Measurements from ENCODE around the gene CACNA1C.

CACNA1C gene

GRCh38 chr12:2374092-2374906 is 321.5 kb downstream of the CACNA1C start:
- DNase-seq = peak; percentile 76

GRCh38 chr12:2375871-2376270 is 323.1 kb downstream of the CACNA1C start:
- DNase-seq = no peak

DNA sequence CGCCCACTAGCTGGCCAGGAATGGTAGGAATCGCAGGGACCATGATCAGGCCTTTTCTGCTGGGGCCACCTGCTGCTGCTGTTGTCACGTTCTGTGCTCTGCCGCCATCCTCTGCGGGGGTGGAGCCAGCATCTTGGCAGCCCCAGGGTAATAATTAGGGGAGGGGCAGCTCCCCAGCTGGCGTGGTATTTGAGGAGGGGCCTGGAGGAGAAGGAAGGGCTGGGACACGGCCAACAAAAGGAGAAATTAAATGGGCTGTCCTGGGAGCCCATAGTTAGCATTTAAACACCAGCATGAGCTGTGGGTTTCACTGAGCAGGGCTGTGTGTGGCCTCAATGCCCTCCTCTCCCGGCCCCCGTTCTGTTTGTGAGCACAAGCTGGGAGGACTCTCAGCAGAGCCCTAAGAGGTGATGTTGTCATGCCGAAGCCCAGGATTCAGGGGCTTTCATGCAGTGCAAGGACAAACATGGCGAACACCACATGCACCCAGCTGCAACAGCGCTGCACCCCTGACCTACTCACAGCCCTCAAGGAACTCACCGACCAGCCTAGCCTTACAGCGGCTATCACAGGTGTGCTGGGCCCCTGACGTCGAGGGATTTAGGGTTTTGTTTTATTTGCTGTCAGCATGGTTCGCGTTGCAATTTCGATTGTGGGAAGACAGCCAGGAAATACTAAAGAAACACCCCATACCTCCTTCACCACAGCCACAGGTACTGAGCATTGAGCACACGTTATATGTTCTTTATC is 324.3 kb downstream of the CACNA1C start:
- no peak for DNase-seq

GRCh38 chr12:2378835-2379330 is 326.1 kb downstream of the CACNA1C start:
- DNase-seq = no peak

GRCh38 chr12:2380946-2381345 is 328.2 kb downstream of the CACNA1C start:
- DNase-seq = no peak

DNA sequence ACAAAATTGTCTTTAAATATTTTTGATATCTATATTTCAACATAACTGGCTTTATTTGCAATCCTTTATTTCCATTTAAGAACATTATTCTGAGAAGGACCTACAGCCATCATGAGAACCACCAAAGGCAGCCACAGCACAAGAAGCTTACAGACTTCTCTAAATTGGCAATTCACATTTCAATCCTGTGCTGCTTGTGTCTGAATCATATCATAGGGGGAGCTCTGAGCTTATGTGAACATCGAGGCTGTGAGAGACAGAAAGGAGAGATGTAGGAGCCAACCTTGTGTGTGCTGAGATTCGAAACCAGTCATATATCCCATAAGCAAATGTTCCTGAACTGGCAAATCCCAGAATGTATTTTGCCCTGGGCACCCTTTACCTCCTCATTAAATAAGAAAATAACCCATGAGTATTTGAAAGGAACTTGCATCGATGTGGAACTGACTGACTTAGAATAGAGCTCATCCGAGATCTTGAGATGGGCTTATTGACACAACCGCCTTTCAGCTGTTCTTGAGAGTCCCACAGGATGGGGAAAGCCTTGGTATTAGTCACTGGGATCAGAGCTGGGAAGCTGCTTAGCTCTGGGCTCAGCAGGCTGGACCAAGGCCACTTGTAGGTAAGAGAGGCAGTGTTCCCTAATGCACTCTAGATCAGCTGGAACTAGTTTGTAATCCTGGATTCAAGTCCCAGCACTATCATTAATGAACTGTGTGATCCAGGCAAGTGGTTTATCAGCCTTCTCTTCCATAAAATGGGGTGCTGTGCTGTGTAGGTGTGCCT is 329.8 kb downstream of the CACNA1C start:
- DNase-seq = peak; percentile 35

DNA sequence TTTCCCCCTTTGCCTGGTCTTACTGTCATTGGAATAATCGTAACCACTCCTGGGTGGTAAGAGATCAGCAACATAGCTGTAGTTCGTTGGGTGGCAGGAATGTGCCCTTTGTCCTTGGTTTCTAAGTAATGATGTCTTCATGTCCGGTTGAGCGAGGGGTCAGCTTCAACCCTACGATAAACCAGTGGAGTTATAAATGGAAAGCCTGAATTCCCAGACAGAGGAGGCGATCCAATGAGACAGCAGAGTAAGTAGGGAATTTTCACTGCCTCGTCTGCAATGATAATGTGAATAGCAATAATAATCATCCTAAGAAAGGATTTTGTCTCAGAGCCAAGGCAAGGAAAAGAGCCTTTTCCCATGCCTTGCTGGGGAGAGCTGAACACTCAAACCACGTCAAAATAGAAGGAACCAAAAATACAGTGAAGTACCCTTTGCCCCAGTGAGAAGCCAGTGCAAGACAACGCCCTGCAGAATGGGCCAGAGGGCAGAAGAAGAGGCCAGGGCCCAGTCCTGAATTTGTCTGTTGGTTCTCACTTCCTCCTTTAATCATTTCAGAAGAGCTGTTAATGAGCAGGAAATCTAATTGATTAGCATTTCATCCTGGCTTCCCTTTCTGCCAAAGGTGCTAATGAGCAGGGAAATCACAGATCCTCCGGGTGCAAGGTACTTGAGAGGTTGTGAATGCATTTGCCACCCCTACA is 330.7 kb downstream of the CACNA1C start:
- DNase-seq = no peak

GRCh38 chr12:2384029-2384386 is 331.2 kb downstream of the CACNA1C start:
- no peak for DNase-seq

- peak; percentile 80 for DNase-seq
Observed at GRCh38 chr12:2384533-2385351, 332.0 kb downstream of the CACNA1C start.

GRCh38 chr12:2385529-2385928 is 332.7 kb downstream of the CACNA1C start:
- DNase-seq = no peak

GRCh38 chr12:2386566-2386965 is 333.8 kb downstream of the CACNA1C start:
- DNase-seq = no peak

GRCh38 chr12:2387103-2387834 is 334.5 kb downstream of the CACNA1C start:
- DNase-seq = peak; percentile 23

DNA sequence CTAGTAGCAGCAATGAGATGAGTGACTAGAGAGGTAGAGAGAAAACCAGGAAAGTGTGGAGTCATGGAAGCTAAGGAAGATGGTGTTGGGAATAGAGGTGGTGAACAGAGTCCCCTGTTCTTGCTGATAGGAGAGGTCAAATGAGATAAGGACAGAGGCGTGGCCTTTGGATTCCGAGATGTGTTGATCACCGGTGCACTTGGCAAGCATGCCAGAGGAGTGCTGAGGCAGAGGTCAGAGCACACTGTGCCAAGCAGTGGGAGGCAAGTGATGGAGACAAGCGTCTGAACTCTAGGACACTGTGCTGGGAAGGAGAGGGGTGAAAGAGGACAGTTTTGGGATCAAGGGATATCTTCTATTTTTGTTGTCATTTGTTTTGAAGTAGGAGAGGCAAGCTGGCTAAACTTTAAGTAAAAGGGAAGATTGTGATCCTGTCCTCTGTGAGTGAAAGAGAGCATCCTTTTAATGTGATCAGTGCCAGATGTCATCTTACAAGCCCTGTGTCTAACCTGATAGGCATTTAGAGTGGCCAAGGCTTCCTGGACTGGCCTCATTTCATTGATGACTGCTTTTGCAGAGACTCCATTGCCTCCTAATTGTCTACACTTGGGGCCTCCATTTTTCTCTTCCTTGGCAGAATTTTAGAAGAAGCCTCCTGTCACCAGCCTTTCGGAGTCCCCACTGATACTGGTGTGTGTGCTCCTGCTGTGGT is 336.4 kb downstream of the CACNA1C start:
- peak; percentile 31 for DNase-seq

DNA sequence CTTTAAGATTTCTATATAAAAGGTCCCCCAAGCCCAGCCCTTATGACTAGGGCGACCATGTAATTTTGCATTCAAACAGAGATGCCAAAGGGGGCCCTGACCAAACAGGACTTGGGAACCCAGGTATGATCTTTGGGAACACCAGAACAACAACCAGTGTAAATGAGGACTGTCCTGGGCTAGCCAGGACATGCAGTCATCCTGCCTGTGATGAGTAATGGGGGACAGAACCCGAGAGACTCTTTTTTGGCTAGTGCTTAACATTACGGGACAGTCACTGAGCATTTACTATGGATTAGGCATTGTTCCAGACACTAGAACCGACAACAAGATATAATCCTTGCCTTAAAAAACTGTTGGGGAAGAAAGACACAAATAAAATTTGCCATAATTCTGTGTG is 337.3 kb downstream of the CACNA1C start:
- no peak for DNase-seq

DNA sequence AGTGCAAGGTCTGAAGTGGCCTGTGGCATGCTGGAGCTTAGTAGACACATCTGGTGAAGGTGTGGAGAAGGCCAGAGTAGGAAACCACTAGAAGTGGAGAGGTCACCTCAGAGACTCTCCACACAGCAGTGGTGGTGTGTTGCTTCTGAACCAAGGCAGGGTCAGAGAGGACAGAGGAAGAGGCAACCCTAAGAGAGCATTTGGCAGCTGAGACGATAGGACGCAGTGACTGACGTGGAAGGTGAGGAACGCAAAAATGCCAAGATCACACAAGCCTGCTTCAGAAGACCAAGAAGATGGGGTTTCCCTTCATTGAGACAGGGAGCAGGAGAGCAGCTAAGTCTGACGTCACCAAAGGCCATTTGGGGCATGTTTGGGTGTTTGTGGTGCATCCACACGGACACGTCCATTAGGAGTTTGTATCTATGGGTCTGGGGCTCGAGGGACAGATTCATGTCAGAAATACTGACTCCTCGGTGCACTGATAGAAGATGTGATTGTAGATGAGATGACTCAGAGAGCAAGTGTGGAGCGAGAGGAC is 338.1 kb downstream of the CACNA1C start:
- DNase-seq = no peak

GRCh38 chr12:2391740-2392331 is 339.0 kb downstream of the CACNA1C start:
- DNase-seq = no peak

DNA sequence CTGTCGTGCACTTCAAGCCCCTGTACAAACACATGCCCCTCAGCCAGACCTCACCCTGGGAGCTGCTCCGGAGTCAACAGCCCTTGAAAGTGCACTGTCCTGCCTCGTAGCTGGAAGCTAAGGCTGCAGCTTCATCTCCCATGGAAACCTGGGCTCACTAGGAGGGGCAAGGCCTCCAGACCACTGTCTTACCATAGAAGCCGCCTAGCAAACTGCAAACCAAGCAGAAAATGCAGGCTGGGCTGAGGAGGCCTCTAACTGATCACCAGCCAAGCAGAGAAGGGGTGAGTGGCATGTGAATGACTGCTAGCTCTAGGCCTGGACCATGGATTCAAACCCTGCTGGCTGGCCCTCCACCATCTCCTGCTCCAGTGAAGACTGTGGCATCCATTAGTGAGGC is 340.2 kb downstream of the CACNA1C start:
- DNase-seq = no peak

DNA sequence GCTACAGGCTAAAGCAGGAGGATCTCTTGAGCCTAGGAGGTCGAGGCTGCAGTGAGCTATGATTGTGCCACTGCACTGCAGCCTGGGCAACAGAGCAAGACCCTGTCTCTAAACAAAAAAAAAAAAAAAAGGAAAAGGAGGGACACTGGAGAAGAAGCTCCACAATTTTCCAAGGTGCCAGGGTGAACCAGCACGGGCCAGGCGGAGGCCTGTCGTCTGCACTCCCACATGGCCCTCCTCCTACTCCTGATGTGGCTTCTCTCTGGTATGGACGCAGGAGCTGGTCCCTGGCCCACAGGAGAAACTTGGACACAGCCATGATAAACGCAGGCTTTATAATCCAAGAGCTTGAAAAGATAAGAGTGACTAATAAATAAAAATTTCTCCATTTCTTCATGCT is 341.2 kb downstream of the CACNA1C start:
- no peak for DNase-seq

DNA sequence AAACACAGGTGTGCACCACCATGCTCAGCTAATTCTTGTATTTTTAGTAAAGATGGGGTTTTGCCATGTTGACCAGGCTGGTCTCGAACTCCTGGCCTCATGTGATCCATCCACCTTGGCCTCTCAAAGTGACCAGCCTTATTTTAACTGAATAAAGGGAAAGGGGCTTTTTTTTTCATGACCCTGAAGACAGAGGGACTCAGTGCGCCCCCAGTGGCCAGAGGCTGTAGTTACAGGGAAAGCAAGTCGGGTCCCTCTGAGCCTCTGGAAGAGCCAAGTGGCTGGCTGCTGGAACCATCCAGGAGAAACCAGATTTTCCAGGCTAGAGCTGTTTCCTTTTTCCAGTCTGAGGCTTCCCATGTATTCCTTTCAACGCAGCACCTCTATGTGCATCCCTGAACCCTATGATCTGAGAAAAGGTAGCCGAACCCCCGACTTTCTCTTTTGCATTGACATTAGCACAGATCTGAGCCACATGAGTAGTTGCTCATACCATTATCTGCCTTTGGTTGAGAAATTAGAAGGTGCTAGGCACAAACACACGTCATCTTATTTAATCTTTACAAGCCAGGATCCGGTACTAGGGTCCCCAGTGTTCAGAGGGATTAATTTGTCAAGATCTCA is 342.7 kb downstream of the CACNA1C start:
- peak; percentile 49 for DNase-seq
